BLaER1 (cell line): ENCODE measurements around the gene NPAS4.
"Not testable (repeated sequence)": the region's sequence is repeated elsewhere in the genome, so short reads cannot be mapped to it uniquely, and the experiment has no call there.

ENCODE experiments used
- H3K27ac ChIP-seq: shearing (Covaris generic); formaldehyde crosslinking; 2 replicates; pipeline ENCODE4 v1.8.1; 2022
- H3K27me3 ChIP-seq: shearing (Covaris generic); formaldehyde crosslinking; 2 replicates; pipeline ENCODE4 v1.8.1; 2022
- H3K36me3 ChIP-seq: shearing (Covaris generic); formaldehyde crosslinking; 2 replicates; pipeline ENCODE4 v1.8.1; 2022
- H3K4me1 ChIP-seq: shearing (Covaris generic); formaldehyde crosslinking; 2 replicates; pipeline ENCODE4 v1.8.1; 2022
- H3K4me2 ChIP-seq: shearing (Covaris generic); formaldehyde crosslinking; 2 replicates; pipeline ENCODE4 v1.8.1; 2022
- H3K4me3 ChIP-seq: shearing (Covaris generic); formaldehyde crosslinking; 2 replicates; pipeline ENCODE4 v1.8.1; 2022
- H3K9ac ChIP-seq: shearing (Covaris generic); formaldehyde crosslinking; 2 replicates; pipeline ENCODE4 v1.8.1; 2022
- H3K9me3 ChIP-seq: shearing (Covaris generic); formaldehyde crosslinking; 2 replicates; pipeline ENCODE4 v1.8.1; 2022
- H4K20me1 ChIP-seq: shearing (Covaris generic); formaldehyde crosslinking; 2 replicates; pipeline ENCODE4 v1.8.1; 2022
- Cebpa-rat ChIP-seq: shearing (Covaris generic); IDR thresholded peaks from 2 replicates; pipeline ENCODE4 v1.8.1; 2022

Gene NPAS4

GRCh38 chr11:66420671-66421476 is at the start of gene NPAS4:
Gene NPAS4 (plus strand): TSS chr11:66421035. CDS start chr11:66421180, 145 bp downstream.
- Histone ChIP-seq H3K27me3 (peaks cover 92% of the 10 kb centered on the region), H3K4me2 (no peak within 1 kb of the TSS), H4K20me1 (peaks cover 76% of the 10 kb centered on the region), H3K4me3 (no peak within 1 kb of the TSS), H3K27ac (no peak within 1 kb of the TSS), H3K9ac (no peak within 1 kb of the TSS), H3K36me3 (no peaks in the 10 kb centered on the region), H3K9me3 (peaks cover 11% of the 10 kb centered on the region; the same call in 1 of the 2 replicates), H3K4me1 (peaks cover 10% of the 10 kb centered on the region)
- TF ChIP-seq Cebpa-rat: no peak

DNA sequence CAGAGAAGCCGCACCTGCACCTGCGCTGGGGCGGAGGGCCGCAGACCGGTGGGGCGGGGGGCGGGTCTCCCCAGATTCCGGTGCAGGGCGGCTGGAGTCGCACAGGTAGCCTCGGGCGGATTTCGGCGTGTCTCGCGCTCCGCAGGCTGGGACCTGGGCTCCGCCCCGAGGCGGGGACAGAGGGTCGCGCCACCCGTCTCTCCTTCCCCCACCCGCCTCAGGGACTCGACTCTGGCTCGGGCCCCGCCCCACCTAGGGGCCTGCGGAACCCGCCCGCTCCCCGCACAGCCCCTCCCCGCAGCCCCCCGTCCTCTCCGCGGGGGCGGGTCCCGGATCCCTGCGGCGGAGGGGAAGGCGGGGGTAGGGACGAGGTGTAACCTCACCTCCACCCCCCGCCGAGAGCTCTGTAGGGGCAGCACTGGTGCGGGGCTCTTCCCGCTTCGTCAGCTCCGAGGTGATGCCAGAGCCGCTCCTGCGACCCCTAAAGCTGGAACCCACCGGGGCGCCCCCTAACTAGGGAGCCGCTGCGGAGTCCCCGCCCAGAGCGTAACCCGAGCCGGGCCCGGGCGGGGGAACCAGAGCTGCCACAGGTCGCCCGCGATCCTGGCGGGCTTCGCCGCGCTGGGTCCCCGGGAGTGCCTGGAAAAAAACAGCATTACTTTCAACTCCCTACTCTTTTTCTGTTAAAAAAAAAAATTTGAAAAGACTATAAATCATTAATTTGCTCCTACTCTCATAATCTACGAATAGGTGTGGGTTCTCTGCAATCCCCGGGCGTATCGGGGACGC is 49.0 kb upstream of the NPAS4 start, which contains the start of gene SLC29A2:
Gene SLC29A2 (minus strand): TSS at position 134 of the 789 bp plus-strand sequence. CDS start 169 bp downstream, outside the sequence.
- no peak for TF ChIP-seq Cebpa-rat
- no peaks in the 10 kb centered on the region for H3K27me3 ChIP-seq
- H4K20me1 ChIP-seq: peaks cover 37% of the 10 kb centered on the region
- peaks cover 32% of the 10 kb centered on the region for H3K36me3 ChIP-seq
- peak within 1 kb of the TSS; percentile 88 for H3K4me3 ChIP-seq
- H3K9ac ChIP-seq: peak within 1 kb of the TSS; percentile 84
- peak within 1 kb of the TSS; percentile 85 for H3K4me2 ChIP-seq
- no peaks in the 10 kb centered on the region for H3K9me3 ChIP-seq
- H3K4me1 ChIP-seq: peaks cover 40% of the 10 kb centered on the region
- H3K27ac ChIP-seq: peak within 1 kb of the TSS; percentile 90

- peaks cover 38% of the 10 kb centered on the region for H3K4me1 ChIP-seq
- TF ChIP-seq Cebpa-rat: no peak
- H3K27me3 ChIP-seq: no peaks in the 10 kb centered on the region
- H3K27ac ChIP-seq: no peak overlapping the region
- no peaks in the 10 kb centered on the region for H3K9me3 ChIP-seq
- H3K4me2 ChIP-seq: peak overlapping the region; percentile 85; the same call in 1 of the 2 replicates
- H4K20me1 ChIP-seq: peaks cover 23% of the 10 kb centered on the region
- H3K4me3 ChIP-seq: no peak overlapping the region
- H3K9ac ChIP-seq: no peak overlapping the region
- H3K36me3 ChIP-seq: peaks cover 18% of the 10 kb centered on the region
Measured at GRCh38 chr11:66373265-66373664, 47.6 kb upstream of the NPAS4 start.

DNA sequence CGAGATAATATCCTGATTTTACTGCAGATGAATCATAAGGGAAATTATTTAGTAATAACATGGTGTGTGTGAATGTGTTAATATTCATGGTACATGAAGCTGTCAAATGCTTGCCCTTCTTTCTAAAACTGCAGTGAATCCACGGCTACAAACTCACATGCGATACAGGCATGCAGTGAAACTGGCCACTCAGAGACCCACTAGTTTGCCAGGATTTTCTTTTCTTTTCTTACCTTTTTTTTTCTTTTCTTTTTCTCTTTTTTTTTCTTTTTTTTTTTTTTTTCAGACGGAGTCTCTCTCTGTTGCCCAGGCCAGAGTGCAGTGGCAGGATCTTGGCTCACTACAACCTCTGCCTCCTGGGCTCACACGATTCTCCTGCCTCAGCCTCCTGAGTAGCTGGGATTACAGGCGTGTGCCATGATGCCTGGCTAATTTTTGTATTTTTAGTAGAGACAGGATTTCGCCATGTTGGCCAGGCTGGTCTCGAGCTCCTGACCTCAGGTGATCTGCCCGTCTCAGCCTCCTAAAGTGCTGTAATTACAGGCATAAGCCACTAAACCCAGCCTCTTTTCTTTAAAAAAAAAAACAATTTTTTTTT is 47.0 kb upstream of the NPAS4 start:
- not testable (repeated sequence) for H3K4me3 ChIP-seq, H3K9ac ChIP-seq, H3K27me3 ChIP-seq, H3K27ac ChIP-seq, H3K4me2 ChIP-seq, H3K9me3 ChIP-seq
- Histone ChIP-seq H3K36me3 (peaks cover 13% of the 10 kb centered on the region), H3K4me1 (peaks cover 33% of the 10 kb centered on the region), H4K20me1 (peaks cover 18% of the 10 kb centered on the region)

DNA sequence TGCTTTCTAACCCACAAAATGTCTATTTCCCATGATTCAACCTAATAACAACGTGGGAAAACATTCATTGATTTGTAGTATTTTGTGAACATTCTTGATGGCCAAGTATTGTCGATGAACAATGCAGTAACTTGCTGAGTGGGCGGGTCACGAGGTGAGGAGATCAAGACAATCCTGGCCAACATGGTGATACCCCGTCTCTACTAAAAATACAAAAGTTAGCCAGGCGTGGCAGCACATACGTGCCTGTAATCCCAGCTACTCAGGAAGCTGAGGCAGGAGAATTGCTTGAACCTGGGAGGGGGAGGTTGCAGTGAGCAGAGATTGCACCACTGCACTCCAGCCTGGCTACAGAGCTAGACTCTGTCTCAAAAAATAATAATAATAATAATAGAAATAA is 40.6 kb upstream of the NPAS4 start:
- H3K36me3 ChIP-seq, H3K4me3 ChIP-seq, H4K20me1 ChIP-seq, H3K9me3 ChIP-seq, H3K27me3 ChIP-seq, H3K27ac ChIP-seq, H3K9ac ChIP-seq: not testable (repeated sequence)
- H3K4me1 ChIP-seq: peaks cover 11% of the 10 kb centered on the region
- peak overlapping the region; percentile 43 for H3K4me2 ChIP-seq

DNA sequence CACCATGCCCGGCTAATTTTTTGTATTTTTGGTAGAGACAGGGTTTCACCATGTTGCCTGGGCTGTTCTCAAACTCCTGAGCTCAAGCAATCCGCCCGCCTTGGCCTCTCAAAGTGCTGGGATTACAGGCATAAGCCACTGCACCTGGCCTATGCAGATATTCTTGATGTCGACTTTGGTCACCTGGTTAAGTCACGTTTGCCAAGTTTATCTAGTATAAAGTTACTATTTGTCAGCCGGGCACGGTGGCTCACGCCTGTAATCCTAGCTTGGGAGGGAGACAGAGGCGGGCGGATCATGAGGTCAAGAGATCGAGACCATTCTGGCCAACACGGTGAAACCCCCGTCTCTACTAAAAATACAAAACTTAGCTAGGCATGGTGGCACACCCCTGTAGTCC is 36.5 kb upstream of the NPAS4 start:
- H3K4me3 ChIP-seq, H3K4me2 ChIP-seq, H4K20me1 ChIP-seq, H3K9me3 ChIP-seq, H3K36me3 ChIP-seq, H3K27me3 ChIP-seq, H3K27ac ChIP-seq, H3K9ac ChIP-seq: not testable (repeated sequence)
- peaks cover 24% of the 10 kb centered on the region for H3K4me1 ChIP-seq

DNA sequence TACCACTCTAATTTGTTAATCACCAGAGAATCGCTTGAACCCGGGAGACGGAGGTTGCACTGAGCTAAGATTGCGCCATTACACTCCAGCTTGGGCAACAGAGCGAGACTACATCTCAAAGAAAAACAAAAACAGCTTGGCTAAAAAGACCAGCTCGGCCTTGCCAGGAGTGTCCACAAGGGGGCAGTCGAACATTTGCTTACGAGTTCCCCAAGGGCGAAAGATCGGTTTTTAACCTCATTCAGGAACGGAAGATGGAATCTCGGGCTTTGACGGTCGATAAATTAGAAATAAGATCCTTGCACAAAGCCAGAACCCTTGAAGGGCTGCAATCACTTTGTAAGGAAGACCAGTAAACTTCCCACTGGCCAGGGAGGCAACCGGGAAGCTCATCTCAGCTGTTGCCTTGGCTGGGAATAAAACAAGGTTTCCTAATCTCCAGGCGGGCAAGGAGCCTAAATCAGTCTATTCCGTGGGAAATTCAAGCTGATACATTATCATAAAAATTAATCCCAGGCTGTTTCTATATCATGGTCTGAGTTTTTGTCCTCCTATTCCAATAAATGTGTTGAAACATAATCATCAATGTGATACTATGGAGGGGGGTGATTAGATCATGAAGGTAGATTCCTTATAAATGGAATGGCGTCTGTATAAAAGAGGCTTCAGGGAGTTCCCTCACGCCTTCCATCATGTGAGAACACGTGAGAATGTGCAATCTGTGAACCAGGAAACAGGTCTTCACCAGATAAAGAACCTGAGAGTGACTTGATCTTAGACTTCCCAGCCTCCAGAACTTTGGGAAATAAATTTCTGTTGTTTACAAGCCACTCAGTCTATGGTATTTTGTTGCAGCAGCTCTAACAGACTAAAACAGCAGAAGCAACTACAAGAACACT is 34.4 kb upstream of the NPAS4 start:
- Histone ChIP-seq H3K9ac (peak overlapping the region; percentile 22; the same call in 1 of the 2 replicates), H3K4me3 (no peak overlapping the region), H3K27me3 (no peaks in the 10 kb centered on the region), H4K20me1 (no peaks in the 10 kb centered on the region), H3K4me2 (peak overlapping the region; percentile 66), H3K27ac (0 out of 2 replicates have a peak overlapping the region, but pooled peaks have one; percentile 41), H3K4me1 (peaks cover 13% of the 10 kb centered on the region), H3K36me3 (no peaks in the 10 kb centered on the region), H3K9me3 (no peaks in the 10 kb centered on the region)
- peak; percentile 98 for TF ChIP-seq Cebpa-rat

- Histone ChIP-seq H3K4me1 (peaks cover 13% of the 10 kb centered on the region), H3K9ac (no peak overlapping the region), H3K4me3 (no peak overlapping the region), H3K4me2 (no peak overlapping the region), H4K20me1 (no peaks in the 10 kb centered on the region), H3K27me3 (no peaks in the 10 kb centered on the region), H3K9me3 (no peaks in the 10 kb centered on the region), H3K27ac (no peak overlapping the region), H3K36me3 (no peaks in the 10 kb centered on the region)
- no peak for TF ChIP-seq Cebpa-rat
Measured at GRCh38 chr11:66388780-66389386, 32.0 kb upstream of the NPAS4 start.

DNA sequence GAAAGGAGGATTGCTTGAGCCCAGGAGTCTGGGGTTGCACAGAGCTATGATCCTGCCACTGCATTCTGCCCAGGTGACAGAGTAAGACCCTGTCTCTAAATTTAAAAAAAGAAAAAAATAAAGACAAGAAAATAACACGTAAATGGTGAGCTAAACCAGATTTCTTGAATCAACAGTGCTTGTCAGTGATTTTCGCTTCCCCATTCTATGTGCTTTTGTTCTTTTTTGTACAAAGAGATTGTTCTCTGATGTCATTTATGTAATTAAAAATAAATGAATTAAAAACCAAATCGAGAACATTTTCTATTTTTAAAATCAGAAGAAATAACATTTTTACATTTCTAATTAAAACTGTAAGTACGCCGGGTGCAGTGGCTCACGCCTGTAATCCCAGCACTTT is 29.5 kb upstream of the NPAS4 start:
- peaks cover 3% of the 10 kb centered on the region for H3K4me1 ChIP-seq
- no peak overlapping the region for H3K4me3 ChIP-seq
- H3K36me3 ChIP-seq: no peaks in the 10 kb centered on the region

More for the DNA sequence above, 29.5 kb upstream of the NPAS4 start:
- Histone ChIP-seq H3K9me3 (no peaks in the 10 kb centered on the region), H3K27me3 (no peaks in the 10 kb centered on the region), H3K27ac (no peak overlapping the region), H4K20me1 (no peaks in the 10 kb centered on the region), H3K9ac (no peak overlapping the region), H3K4me2 (no peak overlapping the region)
- no peak for TF ChIP-seq Cebpa-rat
